Measurements from ENCODE around the gene LRCH4. TPM values are rescaled to one million over a fixed set of nuclear protein-coding genes. Genes with fewer than 3 reads are reported as not detected.
A peak's percentile ranks its signal among the peaks of the same experiment; 100 is the strongest.

Gene LRCH4, protein sequence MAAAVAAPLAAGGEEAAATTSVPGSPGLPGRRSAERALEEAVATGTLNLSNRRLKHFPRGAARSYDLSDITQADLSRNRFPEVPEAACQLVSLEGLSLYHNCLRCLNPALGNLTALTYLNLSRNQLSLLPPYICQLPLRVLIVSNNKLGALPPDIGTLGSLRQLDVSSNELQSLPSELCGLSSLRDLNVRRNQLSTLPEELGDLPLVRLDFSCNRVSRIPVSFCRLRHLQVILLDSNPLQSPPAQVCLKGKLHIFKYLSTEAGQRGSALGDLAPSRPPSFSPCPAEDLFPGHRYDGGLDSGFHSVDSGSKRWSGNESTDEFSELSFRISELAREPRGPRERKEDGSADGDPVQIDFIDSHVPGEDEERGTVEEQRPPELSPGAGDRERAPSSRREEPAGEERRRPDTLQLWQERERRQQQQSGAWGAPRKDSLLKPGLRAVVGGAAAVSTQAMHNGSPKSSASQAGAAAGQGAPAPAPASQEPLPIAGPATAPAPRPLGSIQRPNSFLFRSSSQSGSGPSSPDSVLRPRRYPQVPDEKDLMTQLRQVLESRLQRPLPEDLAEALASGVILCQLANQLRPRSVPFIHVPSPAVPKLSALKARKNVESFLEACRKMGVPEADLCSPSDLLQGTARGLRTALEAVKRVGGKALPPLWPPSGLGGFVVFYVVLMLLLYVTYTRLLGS
- 10 to 100 TPM; 66.4 to 69.0 TPM for total RNA-seq
- long read RNA-seq, partial matches to known transcripts = 3 of 14 reads
- long read RNA-seq, other reads (novel, unspliced or antisense) = 11 of 14 reads

DNA sequence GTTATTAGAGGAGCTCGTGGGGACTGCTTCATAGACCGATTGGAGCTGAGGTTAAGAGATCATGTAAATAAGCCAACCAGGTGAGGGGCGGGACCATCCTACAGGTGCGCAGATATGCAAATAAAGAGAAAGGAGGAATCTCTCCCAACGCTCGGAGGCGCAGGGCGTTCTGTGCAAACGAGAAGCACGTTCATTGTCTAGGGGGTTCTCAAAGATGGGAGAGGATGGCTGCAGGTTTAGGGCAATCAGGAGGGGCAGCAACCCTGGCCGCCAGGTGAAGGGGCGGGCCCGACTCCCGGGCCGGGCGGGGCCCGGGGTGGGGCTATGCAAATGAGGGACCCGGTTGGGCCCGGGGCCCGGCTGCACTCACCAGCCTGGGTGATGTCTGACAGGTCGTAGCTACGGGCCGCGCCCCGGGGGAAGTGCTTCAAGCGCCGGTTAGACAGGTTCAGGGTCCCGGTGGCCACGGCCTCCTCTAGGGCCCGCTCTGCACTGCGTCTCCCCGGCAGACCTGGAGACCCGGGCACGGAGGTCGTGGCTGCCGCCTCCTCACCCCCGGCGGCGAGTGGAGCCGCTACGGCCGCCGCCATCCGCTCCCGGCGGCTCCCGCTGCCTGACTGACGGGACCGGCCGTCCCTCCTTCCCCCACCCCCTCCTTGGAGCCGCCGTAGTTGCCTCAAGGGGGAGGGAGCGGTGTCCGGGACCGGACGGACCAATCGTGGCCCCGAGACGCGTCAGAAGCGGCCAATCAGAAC lies at the start of gene LRCH4:
Gene LRCH4, minus strand, starts transcription at position 619 of the 755 bp plus-strand sequence. Its CDS starts 29 bp downstream, at position 590.
- intact Hi-C loops (cut with DNase I, micrococcal nuclease) = loop anchor here in 1 of 2 donors (10.0 kb wide), 1 partner anchor 99 kb away; no protein-coding TSS in a partner anchor
- ATAC-seq (peak; percentile 77), DNase-seq (peak; percentile 70 to 82)

DNA sequence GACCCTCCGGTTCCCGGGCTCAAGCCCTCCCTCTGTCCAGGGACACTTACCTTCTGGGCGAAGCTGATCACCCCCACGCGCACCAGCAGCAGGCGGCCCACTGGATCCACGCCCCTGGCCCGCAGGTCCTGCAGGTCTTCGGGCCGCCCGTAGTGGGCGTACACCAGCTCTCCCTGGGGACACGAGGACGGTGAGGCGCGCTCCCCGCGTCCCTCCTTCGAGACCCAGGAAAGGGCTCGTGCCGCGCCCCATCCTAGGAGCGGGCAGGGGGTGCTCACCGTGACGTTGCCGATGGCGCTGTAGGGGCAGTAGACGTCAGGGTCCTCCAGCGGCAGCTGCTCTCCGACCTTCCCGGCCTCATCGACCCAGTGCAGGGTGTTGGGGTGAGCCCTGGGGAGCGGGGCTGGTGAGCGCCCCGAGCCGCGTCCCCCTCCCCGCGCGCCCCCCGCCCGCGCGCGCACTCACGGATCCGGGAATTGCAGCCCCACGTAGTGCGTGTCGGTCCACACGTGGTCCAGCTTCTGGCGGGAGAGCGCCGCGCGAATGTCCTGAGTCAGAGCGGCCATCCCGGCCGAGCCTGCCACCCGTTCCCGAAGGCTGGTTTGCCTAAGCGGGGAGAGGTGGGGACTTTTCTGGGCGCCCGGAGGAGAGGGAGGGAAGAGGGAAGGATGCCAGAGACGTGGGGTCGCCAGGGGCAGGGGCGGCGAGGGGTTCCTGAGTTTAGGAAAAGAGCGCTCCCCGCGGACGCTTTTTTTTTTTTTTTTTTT lies 47.2 kb upstream of the LRCH4 start:
- DNase-seq = peak; percentile 61 to 68
- peak; percentile 86 for ATAC-seq
- intact Hi-C loops (cut with DNase I, micrococcal nuclease) = no loop called here

DNA sequence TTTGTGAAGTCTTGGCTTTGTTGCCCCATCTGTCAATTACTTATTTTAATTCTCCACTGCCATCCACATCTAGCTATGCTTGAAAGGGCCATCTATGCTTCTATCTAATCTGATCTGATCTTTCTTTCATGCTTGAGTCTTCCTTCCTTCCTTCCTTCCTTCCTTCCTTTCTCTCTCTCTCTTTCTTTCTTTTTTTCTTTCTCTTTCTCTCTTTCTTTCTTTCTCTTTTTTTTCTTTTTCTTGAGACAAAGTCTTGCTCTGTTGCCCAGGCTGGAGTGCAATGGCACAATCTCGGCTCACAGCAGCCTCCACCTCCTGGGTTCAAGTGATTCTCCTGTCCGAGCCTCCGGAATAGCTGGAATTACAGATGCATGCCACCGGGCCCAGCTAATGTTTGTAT lies 44.1 kb upstream of the LRCH4 start:
- intact Hi-C loops (cut with DNase I, micrococcal nuclease) = no loop called here
- DNase-seq (no peak), ATAC-seq (no peak)

DNA sequence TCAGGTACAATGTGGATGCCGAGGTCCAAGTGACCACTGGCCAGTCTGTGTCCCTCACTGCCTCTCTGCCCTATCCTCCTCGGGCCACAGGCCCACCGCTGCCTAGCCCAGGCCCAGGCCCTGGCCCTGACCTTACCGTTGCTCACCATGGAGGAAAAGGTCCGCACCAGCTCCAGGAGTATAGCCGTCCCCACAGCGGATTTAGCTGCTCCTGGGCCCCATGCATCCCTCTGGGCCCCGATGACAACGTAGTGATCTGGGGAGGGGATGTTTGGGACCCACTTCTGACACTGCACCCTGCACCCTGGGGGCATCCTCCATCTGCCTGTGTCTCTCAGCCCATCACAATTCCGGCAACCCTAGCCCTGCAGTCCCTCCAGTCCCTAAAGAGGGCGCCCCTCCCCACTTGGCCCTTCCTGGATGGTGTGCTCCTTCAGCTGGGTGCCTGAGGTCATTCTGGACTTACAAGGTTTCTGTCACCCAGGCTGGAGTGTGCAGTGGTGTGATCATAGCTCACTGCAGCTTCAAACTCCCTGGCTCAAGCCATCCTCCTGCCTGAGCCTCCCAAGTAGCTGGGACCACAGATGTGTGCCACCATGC lies 43.3 kb upstream of the LRCH4 start:
- DNase-seq = no peak
- intact Hi-C loops (cut with DNase I, micrococcal nuclease) = no loop called here
- no peak for ATAC-seq

DNA sequence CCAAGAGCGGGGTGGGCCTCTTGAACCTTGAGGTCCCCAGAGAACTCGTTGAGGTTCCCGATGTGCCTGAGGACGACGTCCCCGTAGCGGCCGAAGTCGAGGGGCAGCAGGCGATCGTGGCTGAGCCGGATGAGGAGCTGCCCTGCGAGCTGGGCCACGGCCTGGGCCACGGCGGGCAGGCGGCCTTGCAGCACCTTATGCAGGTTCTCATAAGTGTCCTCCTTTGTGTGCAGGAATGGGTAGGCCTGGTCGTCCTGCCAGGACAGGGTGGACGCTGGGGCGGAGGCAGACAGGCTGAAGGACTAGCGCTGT lies 41.3 kb upstream of the LRCH4 start:
- DNase-seq = no peak
- intact Hi-C loops (cut with DNase I, micrococcal nuclease) = no loop called here
- ATAC-seq = no peak

DNA sequence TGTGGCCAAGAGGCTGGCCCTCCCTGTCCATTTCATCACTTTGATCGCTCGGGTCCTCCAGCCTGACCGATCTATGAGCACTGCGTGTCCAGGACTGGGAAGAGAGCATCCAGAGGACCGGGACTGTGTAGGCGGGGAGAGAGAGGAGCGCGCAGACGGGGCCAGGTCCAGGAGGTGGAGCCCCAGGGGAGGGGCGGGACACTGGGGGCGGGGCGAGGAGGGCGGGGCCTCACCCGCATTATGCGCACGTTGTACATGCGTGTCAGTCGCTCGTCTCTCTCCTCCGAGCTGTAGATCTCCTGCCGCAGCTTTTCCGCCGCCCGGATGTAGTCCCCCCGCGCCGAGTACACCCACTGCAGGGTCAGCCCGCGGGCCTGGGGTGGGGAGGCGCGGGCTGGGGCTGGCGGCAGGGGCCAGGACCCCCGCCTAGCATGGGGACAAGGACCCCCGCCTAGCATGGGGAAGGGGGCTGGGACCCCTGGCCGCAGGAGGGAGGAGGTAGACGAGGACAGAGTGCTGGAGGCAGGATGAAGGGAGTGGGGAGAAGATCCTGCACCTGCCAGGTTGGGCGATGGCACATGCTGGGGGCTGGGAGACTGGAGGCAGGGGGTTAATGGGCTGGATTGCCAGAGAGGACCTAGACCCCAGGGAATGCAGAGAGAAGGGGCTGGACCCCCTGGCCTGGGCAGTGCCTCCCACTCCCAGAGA lies 40.8 kb upstream of the LRCH4 start:
- intact Hi-C loops (cut with DNase I, micrococcal nuclease) = no loop called here
- ATAC-seq = peak; percentile 100
- peak; percentile 84 to 87 for DNase-seq

DNA sequence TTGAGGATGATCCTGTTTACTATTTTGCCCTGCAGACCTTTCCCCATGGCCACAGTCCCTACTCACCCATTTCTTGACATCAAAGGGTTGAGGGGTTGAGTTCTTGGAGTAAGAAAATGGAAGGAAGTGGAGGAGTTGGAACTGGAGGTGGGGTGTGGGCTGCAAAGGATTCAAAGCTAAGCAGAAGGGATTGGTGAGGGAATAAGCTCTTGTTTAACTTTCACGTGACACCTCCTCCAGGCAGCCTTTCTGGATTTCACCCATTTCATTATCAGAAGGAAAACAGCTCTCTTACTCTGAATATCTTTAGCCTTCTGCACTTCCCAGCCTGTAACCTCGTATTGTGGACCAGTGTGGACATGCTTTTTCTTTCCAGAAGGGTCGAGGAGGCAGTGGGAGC lies 40.1 kb upstream of the LRCH4 start:
- ATAC-seq (no peak), DNase-seq (no peak)
- intact Hi-C loops (cut with DNase I, micrococcal nuclease) = no loop called here

DNA sequence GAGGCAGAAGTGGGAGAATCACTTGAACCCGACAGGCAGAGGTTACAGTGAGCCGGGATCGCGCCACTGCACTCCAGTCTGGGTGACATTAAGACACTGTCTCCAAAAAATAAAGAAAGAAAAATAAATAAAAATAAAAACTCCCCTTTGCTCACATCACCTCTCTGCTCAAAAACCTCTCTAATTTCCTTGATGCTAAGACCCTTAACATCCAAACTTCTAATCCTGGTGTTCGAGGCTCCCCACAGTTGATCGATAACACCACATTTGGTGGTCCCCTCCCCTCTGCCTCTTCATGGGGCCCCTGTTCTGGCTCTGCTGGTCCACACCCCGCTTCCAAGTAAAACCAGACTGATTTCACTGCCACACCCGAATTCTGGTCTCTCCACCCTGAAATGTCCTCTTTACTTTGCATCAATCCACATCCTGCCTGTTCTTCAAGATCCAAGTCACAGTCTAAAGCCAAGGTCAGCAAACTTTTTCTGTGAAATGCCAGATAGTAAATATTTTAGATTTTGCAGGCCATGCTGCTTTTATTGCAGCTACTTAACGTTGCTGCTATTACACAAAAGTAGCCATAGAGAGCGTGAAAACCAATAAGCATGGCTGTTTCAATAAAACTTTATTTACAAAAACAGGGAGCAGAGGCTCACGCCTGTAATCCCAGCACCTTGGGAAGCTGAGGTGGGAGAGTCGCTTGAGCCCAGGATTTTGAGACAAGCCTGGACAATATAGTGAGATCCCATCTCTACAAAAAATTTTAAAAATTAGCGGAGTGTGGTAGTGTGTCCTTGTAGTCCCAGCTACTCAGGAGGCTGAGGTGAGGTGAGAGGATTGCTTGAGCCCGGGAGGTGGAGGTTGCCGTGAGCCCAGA lies 38.3 kb upstream of the LRCH4 start:
- ATAC-seq = no peak
- DNase-seq = no peak
- intact Hi-C loops (cut with DNase I, micrococcal nuclease) = no loop called here

DNA sequence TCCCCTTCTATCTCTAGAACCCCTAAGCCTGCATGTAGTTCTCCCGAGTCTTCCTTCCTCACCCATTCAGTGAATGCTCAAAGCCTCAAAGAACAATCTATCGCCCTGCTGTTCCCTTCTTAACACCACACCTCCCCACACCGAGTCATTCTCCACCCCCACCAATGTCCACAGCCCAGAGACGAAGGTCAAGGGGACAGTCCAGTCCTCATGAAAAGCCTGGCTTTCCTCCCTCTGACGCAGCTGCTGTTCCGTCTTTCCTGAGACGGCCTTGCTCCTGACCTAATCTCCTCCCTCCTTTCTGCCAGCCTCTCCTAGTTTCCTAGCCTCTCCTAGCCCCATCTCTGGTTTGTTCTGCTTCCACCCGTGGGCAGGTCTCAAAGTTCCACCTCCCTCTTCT lies 35.6 kb upstream of the LRCH4 start:
- DNase-seq (no peak), ATAC-seq (no peak)
- intact Hi-C loops (cut with DNase I, micrococcal nuclease) = no loop called here

DNA sequence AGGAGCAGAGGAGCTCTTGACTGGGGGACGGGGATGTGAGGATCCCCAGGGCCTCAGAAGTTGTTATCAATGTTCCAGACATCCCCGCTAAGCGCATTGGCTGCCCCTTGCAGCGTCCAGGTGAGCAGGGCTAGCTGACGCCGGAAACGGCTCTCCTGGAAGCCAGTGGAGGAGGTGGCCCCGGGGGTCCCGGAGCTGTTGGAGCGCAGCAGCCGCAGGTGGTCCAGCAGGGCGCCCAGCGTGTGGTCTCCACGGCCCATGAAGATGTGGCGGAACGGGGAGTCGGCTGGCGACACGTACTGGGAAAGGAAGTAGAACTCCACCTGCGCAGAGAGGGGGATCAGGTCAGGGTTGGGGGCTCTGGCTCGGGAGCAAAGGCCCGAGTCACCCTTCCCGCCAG lies 34.9 kb upstream of the LRCH4 start:
- DNase-seq (no peak), ATAC-seq (no peak)
- intact Hi-C loops (cut with DNase I, micrococcal nuclease) = no loop called here

DNA sequence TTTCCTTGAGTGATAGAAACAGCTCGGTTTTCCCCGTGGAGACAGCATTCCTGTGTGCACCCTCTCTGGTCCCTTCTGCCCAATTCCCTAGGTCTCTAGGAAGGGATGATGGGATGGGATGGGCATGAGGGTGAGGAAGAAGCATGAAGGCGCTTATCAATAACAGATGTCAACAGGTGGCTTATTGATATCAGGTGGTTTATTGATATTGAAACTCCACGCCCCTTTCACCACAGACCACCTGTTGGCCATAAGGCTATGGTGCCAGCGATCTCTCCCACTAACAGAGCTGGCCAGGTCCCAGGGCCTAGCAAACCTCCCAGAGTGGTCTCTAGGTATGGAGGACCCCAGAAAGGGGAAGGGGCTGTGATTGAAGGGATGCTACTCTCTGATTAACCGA lies 34.3 kb upstream of the LRCH4 start:
- ATAC-seq = no peak
- DNase-seq = no peak
- intact Hi-C loops (cut with DNase I, micrococcal nuclease) = no loop called here

DNA sequence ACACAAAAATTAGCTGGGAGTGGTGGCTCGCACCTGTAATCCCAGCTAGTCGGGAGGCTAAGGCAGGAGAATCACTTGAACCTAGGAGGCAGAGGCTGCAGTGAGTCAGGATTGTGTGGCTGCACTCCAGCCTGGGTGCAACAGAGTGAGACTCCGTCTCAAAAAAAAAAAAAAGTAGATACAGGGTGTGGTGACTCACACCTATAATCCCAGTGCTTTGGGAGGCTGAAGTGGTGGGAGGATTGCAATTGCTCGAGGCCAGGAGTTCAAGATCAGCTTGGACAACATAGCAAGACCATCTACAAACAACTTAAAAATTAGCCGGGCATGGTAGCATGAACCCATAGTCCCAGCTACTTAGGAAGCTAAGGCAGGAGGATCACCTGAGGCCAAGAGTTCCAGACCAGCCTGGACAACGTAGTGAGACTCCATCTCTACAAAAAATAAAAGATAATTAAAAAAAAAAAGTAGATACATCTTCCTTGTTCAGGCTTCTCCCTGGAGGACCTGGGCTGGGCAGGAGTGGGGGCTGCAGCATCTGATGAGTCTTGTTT lies 28.5 kb upstream of the LRCH4 start:
- intact Hi-C loops (cut with DNase I, micrococcal nuclease) = no loop called here
- DNase-seq (no peak), ATAC-seq (no peak)

DNA sequence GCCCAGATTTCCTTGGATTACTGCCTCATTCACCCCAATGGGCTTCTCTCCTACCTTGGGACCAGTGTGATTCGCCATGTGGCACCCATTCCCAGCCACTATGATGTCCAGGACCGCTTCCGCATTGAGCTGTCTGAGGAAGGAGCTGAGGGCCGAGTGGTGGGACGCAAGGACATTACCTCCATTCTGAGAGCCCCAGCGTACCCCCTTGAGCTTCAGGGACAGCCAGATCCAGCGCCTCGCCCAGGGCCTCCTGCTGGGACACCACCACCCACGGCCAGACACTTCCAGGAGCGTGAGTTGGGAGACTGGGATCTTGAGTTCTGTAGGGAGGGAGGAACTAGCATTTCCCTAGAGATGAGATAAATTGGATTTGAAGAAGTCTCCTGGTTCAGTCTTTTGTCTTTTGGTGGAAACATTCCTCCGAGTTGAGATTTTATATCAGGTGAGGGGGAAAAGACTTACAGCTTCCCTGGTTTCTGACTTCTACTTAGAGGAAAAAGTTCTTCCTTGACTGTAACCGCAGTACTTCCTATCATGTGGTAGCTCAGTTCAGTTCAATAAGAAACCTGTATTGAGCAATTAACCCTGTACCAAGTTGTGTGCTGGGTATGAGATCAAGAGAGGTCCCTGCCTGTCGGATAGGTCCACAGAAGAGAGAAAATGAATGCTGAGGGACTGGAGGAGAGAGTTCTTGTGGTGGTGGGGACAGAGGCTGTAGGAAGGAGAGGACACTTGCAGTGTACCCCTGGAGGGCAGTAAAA lies 27.7 kb upstream of the LRCH4 start:
- ATAC-seq (no peak), DNase-seq (no peak)
- intact Hi-C loops (cut with DNase I, micrococcal nuclease) = no loop called here

DNA sequence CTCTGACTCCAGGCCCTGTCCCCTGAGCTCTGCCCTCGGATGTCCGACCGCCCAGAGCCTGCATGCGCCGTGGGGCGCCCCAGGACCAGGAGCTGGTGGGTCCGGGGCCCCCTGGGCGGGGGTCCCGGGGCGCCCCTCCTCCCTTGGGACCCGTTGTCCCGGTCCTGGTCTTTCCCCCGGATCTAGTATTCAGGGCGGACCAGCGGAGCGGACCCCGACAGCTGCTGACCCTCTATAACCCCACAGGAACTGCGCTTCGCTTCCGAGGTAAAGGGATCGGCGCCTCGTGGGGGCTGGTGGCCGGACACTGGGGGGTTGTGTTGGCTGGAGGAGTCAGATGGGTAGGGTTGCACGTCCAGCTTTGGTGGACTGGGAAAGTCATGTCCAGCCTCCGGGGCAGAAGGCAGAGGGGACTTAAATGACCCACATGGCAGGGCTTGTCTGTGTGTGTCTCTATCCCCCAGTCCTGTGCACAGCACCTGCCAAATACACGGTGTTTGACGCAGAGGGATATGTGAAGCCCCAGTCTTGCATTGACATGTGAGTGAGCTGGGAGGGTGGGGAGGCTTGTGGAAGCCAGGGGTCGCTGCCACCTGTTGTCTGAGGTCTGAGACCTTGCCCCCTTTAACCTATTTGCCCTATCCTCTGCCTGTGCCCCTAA lies 26.9 kb upstream of the LRCH4 start:
- DNase-seq = peak in 1 of 2 donors; percentile 31
- ATAC-seq = peak; percentile 1
- intact Hi-C loops (cut with DNase I, micrococcal nuclease) = no loop called here

DNA sequence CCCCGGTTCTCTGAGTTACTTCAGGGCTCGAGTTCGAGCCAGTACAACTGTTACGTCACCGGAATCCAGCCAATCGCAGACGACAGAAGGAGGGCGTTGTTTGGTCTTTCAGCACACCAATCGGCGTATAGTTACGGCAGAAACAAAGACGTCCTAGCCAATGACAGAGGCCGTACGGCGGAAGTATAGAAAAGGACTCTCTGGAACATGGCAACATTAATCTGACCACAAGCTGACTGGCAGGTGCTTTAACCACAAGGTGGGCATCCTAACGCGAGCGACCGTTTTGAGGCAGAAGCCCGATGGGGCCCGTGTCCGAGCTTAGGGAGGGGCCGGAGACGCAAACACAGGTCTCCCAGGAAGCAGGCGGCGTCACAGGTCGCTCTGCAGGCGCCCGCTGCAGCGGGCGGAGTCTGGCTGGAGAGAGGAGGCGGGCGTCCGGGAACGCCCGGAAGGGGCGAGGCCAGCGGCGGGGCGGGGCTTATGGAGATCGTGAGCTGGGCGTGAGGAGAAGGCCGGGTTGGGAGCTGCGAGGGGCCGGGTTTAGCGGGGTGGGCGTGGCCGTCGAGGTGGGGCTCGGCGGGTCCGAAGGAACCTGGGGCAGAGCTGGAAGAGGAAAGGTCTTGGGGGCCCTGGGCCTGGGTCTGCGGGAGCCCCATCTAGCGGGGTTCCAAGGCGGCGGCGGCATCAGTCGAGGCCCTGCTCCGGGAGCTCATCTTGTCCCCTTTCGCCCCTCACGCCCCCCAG lies 26.2 kb upstream of the LRCH4 start, which contains the start of gene MOSPD3:
Gene MOSPD3, plus strand, starts transcription at position 558 of the 747 bp plus-strand sequence. CDS start 252 bp downstream, outside the sequence.
- DNase-seq (peak; percentile 99), ATAC-seq (peak; percentile 93)
- intact Hi-C loops (cut with DNase I, micrococcal nuclease) = no loop called here

Data from left colon (tissue), 2 donors.